Neutrophil (primary cell): ENCODE data around the gene ELK1.

Experiments used
- H3K27ac ChIP-seq: fragments of 200-600 bp; sonication (generic); 2 replicates; pipeline ENCODE4 v1.5.1; 2016; ENCODE audit warnings: mild to moderate bottlenecking, moderate library complexity
- H3K27me3 ChIP-seq: fragments of 200-600 bp; sonication (generic); 2 replicates; pipeline ENCODE4 v1.6.0; 2016; ENCODE audit warnings: mild to moderate bottlenecking
- H3K36me3 ChIP-seq: fragments of 200-600 bp; sonication (generic); 2 replicates; pipeline ENCODE4 v1.5.1; 2017
- H3K4me1 ChIP-seq, 2 experiments: fragments of 200-600 bp in 1 of 2; sonication (generic) in 1 of 2; 1 replicate in 1 of 2; 2 replicates in 1 of 2; pipeline versions ENCODE4 v1.5.1 to v1.6.1; 2013 to 2016; ENCODE audit warnings: low read depth in 1 of 2, low read length in 1 of 2, mild to moderate bottlenecking in 1 of 2, moderate library complexity in 1 of 2; ENCODE audit not compliant: control insufficient read depth in 1 of 2, insufficient read depth in 1 of 2
- H3K4me3 ChIP-seq, 2 experiments: fragments of 200-600 bp in 1 of 2; sonication (generic) in 1 of 2; 1 replicate in 1 of 2; 2 replicates in 1 of 2; pipeline ENCODE4 v1.5.1; 2013 to 2016; ENCODE audit warnings: low read depth in 1 of 2, low read length in 1 of 2, mild to moderate bottlenecking in 1 of 2, moderate library complexity in 1 of 2
- H3K9me3 ChIP-seq: fragments of 200-600 bp; sonication (generic); 2 replicates; pipeline ENCODE4 v1.5.1; 2016
- CTCF ChIP-seq: fragments of 200-600 bp; sonication (generic); IDR thresholded peaks from 2 replicates; pipeline ENCODE4 v1.5.1; 2016; ENCODE audit warnings: antibody characterized with exemption

ELK1 gene

GRCh38 chrX:47661539-47661938 is 11.2 kb upstream of the ELK1 start:
- H3K4me1 ChIP-seq = peaks cover 20% of the 10 kb centered on the region in 2 experiments
- no peaks in the 10 kb centered on the region for H3K9me3 ChIP-seq
- H3K36me3 ChIP-seq = peaks cover 6% of the 10 kb centered on the region
- no peak overlapping the region for H3K4me3 ChIP-seq
- H3K27me3 ChIP-seq = no peaks in the 10 kb centered on the region
- H3K27ac ChIP-seq = no peak overlapping the region
- TF ChIP-seq CTCF = no peak

GRCh38 chrX:47659421-47659726 is 9.0 kb upstream of the ELK1 start:
- Histone ChIP-seq H3K4me3 (peak overlapping the region; percentile 73 to 87), H3K27ac (peak overlapping the region; percentile 97), H3K4me1 (peaks cover 20 to 23% of the 10 kb centered on the region in 2 experiments), H3K27me3 (no peaks in the 10 kb centered on the region), H3K36me3 (peaks cover 22% of the 10 kb centered on the region), H3K9me3 (no peaks in the 10 kb centered on the region)
- TF ChIP-seq CTCF = no peak

- peak within 1 kb of the TSS; percentile 73 to 87 for H3K4me3 ChIP-seq
- H3K36me3 ChIP-seq = peaks cover 22% of the 10 kb centered on the region
- no peaks in the 10 kb centered on the region for H3K27me3 ChIP-seq
- H3K27ac ChIP-seq = peak within 1 kb of the TSS; percentile 97
- TF ChIP-seq CTCF = no peak
- no peaks in the 10 kb centered on the region for H3K9me3 ChIP-seq
- peaks cover 20 to 23% of the 10 kb centered on the region in 2 experiments for H3K4me1 ChIP-seq
Observed at GRCh38 chrX:47658684-47659420, 8.5 kb upstream of the ELK1 start, which contains the start of gene UXT. TSS of gene UXT (minus strand) at chrX:47659180. CDS start at chrX:47658927, 253 bp downstream.

GRCh38 chrX:47658301-47658683 is 7.9 kb upstream of the ELK1 start:
- Histone ChIP-seq H3K27me3 (no peaks in the 10 kb centered on the region), H3K27ac (peak overlapping the region; percentile 97), H3K4me1 (peaks cover 20 to 23% of the 10 kb centered on the region in 2 experiments), H3K4me3 (peak overlapping the region; percentile 73 to 87), H3K36me3 (peaks cover 22% of the 10 kb centered on the region), H3K9me3 (no peaks in the 10 kb centered on the region)
- TF ChIP-seq CTCF = no peak

GRCh38 chrX:47651043-47651905 is 911 bp upstream of the ELK1 start:
- H3K9me3 ChIP-seq = no peaks in the 10 kb centered on the region
- H3K4me3 ChIP-seq = peak overlapping the region; percentile 70
- H3K4me1 ChIP-seq = peaks cover 16 to 17% of the 10 kb centered on the region in 2 experiments
- no peak for TF ChIP-seq CTCF
- H3K27me3 ChIP-seq = no peaks in the 10 kb centered on the region
- H3K36me3 ChIP-seq = peaks cover 13% of the 10 kb centered on the region
- peak overlapping the region; percentile 75 for H3K27ac ChIP-seq
